Neural cell (in vitro differentiated cells): ENCODE data around the gene CAMK1. TPM values are rescaled to one million over a fixed set of nuclear protein-coding genes. Genes with fewer than 3 reads are reported as not detected.

Experiments
- H2AFZ ChIP-seq: fragments of 200-600, 300-800 bp; sonication (generic), shearing (Covaris generic); 2 replicates; pipeline ENCODE4 v1.6.0; 2014; ENCODE audit warnings: low read depth, mild to moderate bottlenecking, antibody characterized with exemption, low read length, moderate library complexity
- H3F3A ChIP-seq: fragments of 200-600 bp; shearing (Covaris generic); 2 replicates; pipeline ENCODE4 v1.6.1; 2016; ENCODE audit warnings: mild to moderate bottlenecking, moderate library complexity, mixed read lengths, antibody characterized with exemption, low read length; ENCODE audit not compliant: insufficient read depth, poor library complexity, severe bottlenecking
- H3K27ac ChIP-seq: fragments of 200-600, 300-800 bp; sonication (generic), shearing (Covaris generic); 2 replicates; pipeline ENCODE4 v1.5.1; 2014; ENCODE audit warnings: mild to moderate bottlenecking, low read length, moderate library complexity
- H3K27me3 ChIP-seq: fragments of 300-800, 200-600 bp; sonication (generic), shearing (Covaris generic); 2 replicates; pipeline ENCODE4 v1.6.0; 2014; ENCODE audit warnings: mild to moderate bottlenecking, low read depth, low read length, moderate library complexity; ENCODE audit not compliant: insufficient read depth
- H3K36me3 ChIP-seq: fragments of 300-800, 200-600 bp; sonication (generic), shearing (Covaris generic); 2 replicates; pipeline ENCODE4 v1.5.1; 2014; ENCODE audit warnings: mild to moderate bottlenecking, antibody characterized with exemption, low read length, moderate library complexity; ENCODE audit not compliant: insufficient read depth
- H3K4me2 ChIP-seq: fragments of 300-800, 200-600 bp; sonication (generic), shearing (Covaris generic); 2 replicates; pipeline ENCODE4 v1.6.0; 2014; ENCODE audit warnings: mild to moderate bottlenecking, low read length
- H3K4me3 ChIP-seq: fragments of 300-800, 200-600 bp; sonication (generic), shearing (Covaris generic); 2 replicates; pipeline ENCODE4 v1.5.1; 2014; ENCODE audit warnings: mild to moderate bottlenecking, low read length, moderate library complexity
- H3K79me2 ChIP-seq: fragments of 200-600 bp; shearing (Covaris generic); replicated peaks from 2 replicates; pipeline ENCODE4 v1.6.0; 2014; ENCODE audit warnings: mild to moderate bottlenecking, low read length, moderate library complexity; ENCODE audit not compliant: insufficient read depth
- H3K9ac ChIP-seq: fragments of 300-800, 200-600 bp; sonication (generic), shearing (Covaris generic); 2 replicates; pipeline ENCODE4 v1.6.1; 2016; ENCODE audit warnings: mild to moderate bottlenecking, low read length, mixed read lengths
- H3K9me2 ChIP-seq: fragments of 200-600 bp; shearing (Covaris generic); 2 replicates; pipeline ENCODE4 v1.6.1; 2016; ENCODE audit warnings: mild to moderate bottlenecking, low read length, mixed read lengths; ENCODE audit not compliant: insufficient read depth
- H3K9me3 ChIP-seq: fragments of 200-600, 300-800 bp; sonication (generic), shearing (Covaris generic); 2 replicates; pipeline ENCODE4 v1.6.1; 2016; ENCODE audit warnings: mild to moderate bottlenecking, mixed run types, low read length, moderate library complexity, mixed read lengths
- H4K20me1 ChIP-seq: fragments of 200-600 bp; shearing (Covaris generic); 2 replicates; pipeline ENCODE4 v1.6.1; 2016; ENCODE audit warnings: mild to moderate bottlenecking, mixed run types; ENCODE audit not compliant: insufficient read depth
- EP300 ChIP-seq: fragments of 450-650 bp; conservative IDR thresholded peaks from 2 replicates; pipeline ENCODE4 v1.6.1; 2014; ENCODE audit warnings: antibody characterized with exemption, mild to moderate bottlenecking, moderate library complexity; ENCODE audit not compliant: poor library complexity, severe bottlenecking
- EZH2 ChIP-seq: fragments of 200-600, 300-800 bp; shearing (Covaris generic), sonication (generic); IDR thresholded peaks from 2 replicates; pipeline ENCODE4 v1.6.1; 2014; ENCODE audit warnings: antibody characterized with exemption, low read length, borderline replicate concordance, mild to moderate bottlenecking; ENCODE audit not compliant: insufficient read depth, poor library complexity, severe bottlenecking
- MXI1 ChIP-seq: fragments of 450-650 bp; conservative IDR thresholded peaks from 2 replicates; pipeline ENCODE4 v1.6.1; 2014; ENCODE audit warnings: antibody characterized with exemption, mild to moderate bottlenecking; ENCODE audit not compliant: poor library complexity, severe bottlenecking
- POLR2AphosphoS5 ChIP-seq: IDR thresholded peaks from 2 replicates; pipeline ENCODE4 v1.6.1; 2012
- RAD21 ChIP-seq: fragments of 450-650 bp; conservative IDR thresholded peaks from 2 replicates; pipeline ENCODE4 v1.6.1; 2014; ENCODE audit warnings: antibody characterized with exemption, mild to moderate bottlenecking, moderate library complexity
- SMC3 ChIP-seq: fragments of 450-650 bp; conservative IDR thresholded peaks from 2 replicates; pipeline ENCODE4 v1.6.1; 2014; ENCODE audit warnings: antibody characterized with exemption, mild to moderate bottlenecking, moderate library complexity; ENCODE audit not compliant: poor library complexity
- TAF1 ChIP-seq: IDR thresholded peaks from 2 replicates; pipeline ENCODE4 v1.6.1; 2012; ENCODE audit warnings: low read depth
- polyA plus RNA-seq: library from polyadenylated mRNA; depleted of rRNA; stranded (reverse); fragments of >200 nt; gene quantifications from 2 replicates; pipeline ENCODE4 v1.2.3, GENCODE V29; 2014
- TF ChIP-seq, protein P1 (sequence below): fragments of 450-650 bp; IDR thresholded peaks from 2 replicates; pipeline ENCODE4 v1.5.1; 2014; ENCODE audit warnings: antibody characterized with exemption, mild to moderate bottlenecking, moderate library complexity; ENCODE audit not compliant: poor library complexity, severe bottlenecking
- TF ChIP-seq, protein P2 (sequence below): IDR thresholded peaks from 2 replicates; pipeline ENCODE4 v1.6.1; 2012; ENCODE audit warnings: borderline replicate concordance

The CAMK1 gene
- polyA plus RNA-seq, 1 donor from 2014 or later = 18.7 TPM

DNA sequence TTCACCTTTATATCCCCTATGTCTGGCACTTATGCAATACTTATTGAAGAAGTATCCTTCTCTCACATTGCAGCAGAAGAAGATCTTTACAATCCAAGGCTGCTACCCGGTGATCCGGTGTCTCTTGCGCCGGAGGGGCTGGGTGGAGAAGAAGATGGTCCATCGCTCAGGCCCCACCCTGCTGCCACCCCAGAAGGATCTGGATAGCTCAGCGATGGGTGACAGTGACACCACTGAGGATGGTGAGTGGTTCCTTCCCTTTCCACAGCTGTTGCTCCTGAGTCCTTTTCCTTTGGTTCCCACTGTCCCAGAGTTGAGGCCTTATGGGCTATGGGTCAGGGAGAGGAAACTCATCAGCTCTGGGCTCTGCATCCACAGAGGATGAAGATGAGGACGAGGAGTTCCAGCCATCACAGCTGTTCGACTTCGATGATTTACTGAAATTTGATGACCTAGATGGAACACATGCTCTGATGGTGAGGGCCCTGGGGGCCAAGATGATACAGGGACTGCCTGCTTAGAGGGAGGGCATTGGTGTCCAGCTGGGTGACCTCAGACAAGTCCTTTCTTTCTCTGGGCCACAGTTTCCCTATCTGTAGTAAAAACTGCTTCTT is 43.2 kb upstream of the CAMK1 start:
- Histone ChIP-seq H3K9me3 (no peaks in the 10 kb centered on the region), H3K9me2 (no peaks in the 10 kb centered on the region)

DNA sequence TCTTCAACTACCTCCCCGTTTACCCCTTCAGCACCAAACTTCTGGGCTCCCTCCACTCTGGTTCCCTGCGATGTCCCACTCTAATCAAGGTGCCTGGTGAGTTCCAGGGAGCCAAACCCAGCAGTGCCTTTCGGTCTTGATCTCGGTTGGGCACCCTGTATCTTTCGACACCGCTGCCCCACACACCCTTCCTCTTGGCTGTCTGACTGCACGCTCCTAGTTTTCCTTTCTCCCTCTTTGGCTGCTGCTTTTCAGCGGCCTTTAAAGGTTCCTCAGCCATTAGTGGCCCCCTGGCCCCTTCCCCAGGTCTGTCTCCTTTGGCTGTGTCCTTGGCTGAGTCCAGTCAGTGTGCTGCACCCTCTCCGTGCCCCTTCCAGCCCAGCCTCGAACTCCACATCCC is 41.1 kb upstream of the CAMK1 start:
- no peaks in the 10 kb centered on the region for H3K9me3 ChIP-seq
- H3K9me2 ChIP-seq = no peaks in the 10 kb centered on the region
- TF ChIP-seq EZH2 (no peak), RAD21 (no peak)
- no peak overlapping the region for H3K27ac ChIP-seq
- no peaks in the 10 kb centered on the region for H3K36me3 ChIP-seq
- H3K27me3 ChIP-seq = no peaks in the 10 kb centered on the region
- no peaks in the 10 kb centered on the region for H3F3A ChIP-seq
- no peaks in the 10 kb centered on the region for H4K20me1 ChIP-seq
- H3K9ac ChIP-seq = no peak overlapping the region
- H3K4me2 ChIP-seq = no peak overlapping the region
- H2AFZ ChIP-seq = no peak overlapping the region
- peak overlapping the region; percentile 66 for H3K4me3 ChIP-seq
- H3K79me2 ChIP-seq = no peaks in the 10 kb centered on the region

More for the DNA sequence above, 43.2 kb upstream of the CAMK1 start:
- no peak overlapping the region for H3K4me2 ChIP-seq
- no peak overlapping the region for H3K27ac ChIP-seq
- TF ChIP-seq POLR2AphosphoS5 (no peak), SMC3 (no peak), MXI1 (no peak), RAD21 (no peak), TAF1 (no peak), EP300 (no peak)
- TF ChIP-seq, protein P1, sequence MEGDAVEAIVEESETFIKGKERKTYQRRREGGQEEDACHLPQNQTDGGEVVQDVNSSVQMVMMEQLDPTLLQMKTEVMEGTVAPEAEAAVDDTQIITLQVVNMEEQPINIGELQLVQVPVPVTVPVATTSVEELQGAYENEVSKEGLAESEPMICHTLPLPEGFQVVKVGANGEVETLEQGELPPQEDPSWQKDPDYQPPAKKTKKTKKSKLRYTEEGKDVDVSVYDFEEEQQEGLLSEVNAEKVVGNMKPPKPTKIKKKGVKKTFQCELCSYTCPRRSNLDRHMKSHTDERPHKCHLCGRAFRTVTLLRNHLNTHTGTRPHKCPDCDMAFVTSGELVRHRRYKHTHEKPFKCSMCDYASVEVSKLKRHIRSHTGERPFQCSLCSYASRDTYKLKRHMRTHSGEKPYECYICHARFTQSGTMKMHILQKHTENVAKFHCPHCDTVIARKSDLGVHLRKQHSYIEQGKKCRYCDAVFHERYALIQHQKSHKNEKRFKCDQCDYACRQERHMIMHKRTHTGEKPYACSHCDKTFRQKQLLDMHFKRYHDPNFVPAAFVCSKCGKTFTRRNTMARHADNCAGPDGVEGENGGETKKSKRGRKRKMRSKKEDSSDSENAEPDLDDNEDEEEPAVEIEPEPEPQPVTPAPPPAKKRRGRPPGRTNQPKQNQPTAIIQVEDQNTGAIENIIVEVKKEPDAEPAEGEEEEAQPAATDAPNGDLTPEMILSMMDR = no peak
- TF ChIP-seq, protein P2, sequence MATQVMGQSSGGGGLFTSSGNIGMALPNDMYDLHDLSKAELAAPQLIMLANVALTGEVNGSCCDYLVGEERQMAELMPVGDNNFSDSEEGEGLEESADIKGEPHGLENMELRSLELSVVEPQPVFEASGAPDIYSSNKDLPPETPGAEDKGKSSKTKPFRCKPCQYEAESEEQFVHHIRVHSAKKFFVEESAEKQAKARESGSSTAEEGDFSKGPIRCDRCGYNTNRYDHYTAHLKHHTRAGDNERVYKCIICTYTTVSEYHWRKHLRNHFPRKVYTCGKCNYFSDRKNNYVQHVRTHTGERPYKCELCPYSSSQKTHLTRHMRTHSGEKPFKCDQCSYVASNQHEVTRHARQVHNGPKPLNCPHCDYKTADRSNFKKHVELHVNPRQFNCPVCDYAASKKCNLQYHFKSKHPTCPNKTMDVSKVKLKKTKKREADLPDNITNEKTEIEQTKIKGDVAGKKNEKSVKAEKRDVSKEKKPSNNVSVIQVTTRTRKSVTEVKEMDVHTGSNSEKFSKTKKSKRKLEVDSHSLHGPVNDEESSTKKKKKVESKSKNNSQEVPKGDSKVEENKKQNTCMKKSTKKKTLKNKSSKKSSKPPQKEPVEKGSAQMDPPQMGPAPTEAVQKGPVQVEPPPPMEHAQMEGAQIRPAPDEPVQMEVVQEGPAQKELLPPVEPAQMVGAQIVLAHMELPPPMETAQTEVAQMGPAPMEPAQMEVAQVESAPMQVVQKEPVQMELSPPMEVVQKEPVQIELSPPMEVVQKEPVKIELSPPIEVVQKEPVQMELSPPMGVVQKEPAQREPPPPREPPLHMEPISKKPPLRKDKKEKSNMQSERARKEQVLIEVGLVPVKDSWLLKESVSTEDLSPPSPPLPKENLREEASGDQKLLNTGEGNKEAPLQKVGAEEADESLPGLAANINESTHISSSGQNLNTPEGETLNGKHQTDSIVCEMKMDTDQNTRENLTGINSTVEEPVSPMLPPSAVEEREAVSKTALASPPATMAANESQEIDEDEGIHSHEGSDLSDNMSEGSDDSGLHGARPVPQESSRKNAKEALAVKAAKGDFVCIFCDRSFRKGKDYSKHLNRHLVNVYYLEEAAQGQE = no peak
- H3K4me3 ChIP-seq = no peak overlapping the region
- H4K20me1 ChIP-seq = no peaks in the 10 kb centered on the region
- no peaks in the 10 kb centered on the region for H3K27me3 ChIP-seq
- H3F3A ChIP-seq = no peaks in the 10 kb centered on the region
- no peak overlapping the region for H2AFZ ChIP-seq
- no peaks in the 10 kb centered on the region for H3K79me2 ChIP-seq
- no peaks in the 10 kb centered on the region for H3K36me3 ChIP-seq
- H3K9ac ChIP-seq = no peak overlapping the region

DNA sequence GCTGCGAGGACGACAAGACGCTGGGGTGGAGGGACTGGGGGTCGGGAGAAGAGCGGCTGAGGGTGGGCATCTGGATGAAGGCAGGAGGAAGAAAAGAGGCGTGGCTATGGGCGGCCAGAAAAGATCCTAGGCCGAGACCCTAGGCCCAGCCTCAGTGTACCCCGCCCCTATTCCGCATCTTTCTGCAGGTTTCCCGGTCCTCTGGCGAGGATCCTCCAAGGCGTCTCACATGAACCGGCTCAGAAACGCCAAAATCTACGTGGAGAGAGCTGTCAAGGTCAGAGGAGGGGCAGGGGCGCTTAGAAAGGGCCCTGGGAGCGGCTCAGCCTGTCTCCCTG is 40.7 kb upstream of the CAMK1 start:
- Histone ChIP-seq H3K27ac (no peak overlapping the region), H4K20me1 (no peaks in the 10 kb centered on the region), H3K27me3 (no peaks in the 10 kb centered on the region), H2AFZ (peak overlapping the region; percentile 21), H3K9me2 (no peaks in the 10 kb centered on the region), H3K9me3 (no peaks in the 10 kb centered on the region), H3F3A (no peaks in the 10 kb centered on the region), H3K9ac (peak overlapping the region; percentile 66), H3K79me2 (no peaks in the 10 kb centered on the region), H3K36me3 (no peaks in the 10 kb centered on the region), H3K4me2 (peak overlapping the region; percentile 10), H3K4me3 (peak overlapping the region; percentile 66)
- TF ChIP-seq EZH2 (no peak), RAD21 (no peak), TAF1 (no peak), EP300 (no peak), POLR2AphosphoS5 (no peak), MXI1 (no peak), SMC3 (no peak)
- TF ChIP-seq, protein P1 = no peak
- TF ChIP-seq, protein P2 = no peak
